Body of pancreas (tissue), 4 donors: ENCODE measurements around the gene NOX4. TPM values are rescaled to one million over a fixed set of nuclear protein-coding genes. Genes with fewer than 3 reads are reported as not detected.

ENCODE experiments used
- ATAC-seq: fragments of 150-250 bp; one replicate; pipeline ENCODE4 v1.9.1; 2016
- DNase-seq, 4 donors: peaks; one replicate each; pipeline ENCODE4 v3.0.0-alpha.2; 2019
- H3K27ac ChIP-seq, 4 donors: fragments of 200-600 bp; sonication (generic); 1 replicate in 3 of 4; 2 replicates in 1 of 4; pipeline versions ENCODE4 v1.5.1 to v1.6.1; 2016 to 2019; ENCODE audit warnings: mild to moderate bottlenecking in 1 of 4, mixed read lengths in 1 of 4, moderate library complexity in 1 of 4
- H3K27me3 ChIP-seq, 2 donors: fragments of 200-600 bp; sonication (generic); one replicate each; pipeline ENCODE4 v1.6.0; 2016; ENCODE audit warnings: mild to moderate bottlenecking in 1 of 2
- H3K36me3 ChIP-seq, 2 donors: fragments of 200-600 bp; sonication (generic); replicated peaks in 1 of 2; 2 replicates each; pipeline ENCODE4 v1.5.1; 2016; ENCODE audit warnings: low read depth in 2 of 2; ENCODE audit not compliant: insufficient read depth in 1 of 2
- H3K4me1 ChIP-seq: fragments of 200-600 bp; sonication (generic); one replicate; pipeline ENCODE4 v1.6.0; 2016
- H3K4me3 ChIP-seq, 2 donors: fragments of 200-600 bp; sonication (generic); 1 replicate in 1 of 2; 2 replicates in 1 of 2; pipeline ENCODE4 v1.5.1; 2016 to 2019
- H3K9me3 ChIP-seq, 3 donors: fragments of 200-600 bp; sonication (generic); 1 replicate in 2 of 3; 2 replicates in 1 of 3; pipeline ENCODE4 v1.5.1; 2016
- CTCF ChIP-seq, 7 experiments: fragments of 450-650 bp in 4 of 7; fragments of 200-600 bp in 3 of 7; sonication (generic) in 3 of 7; IDR thresholded peaks; one replicate each; pipeline ENCODE4 v1.5.1; 2016 to 2019; ENCODE audit warnings: antibody characterized with exemption in 7 of 7
- POLR2A ChIP-seq, 3 donors: fragments of 450-650 bp; IDR thresholded peaks; one replicate each; pipeline ENCODE4 v1.6.1; 2016; ENCODE audit warnings: antibody characterized with exemption in 3 of 3, mild to moderate bottlenecking in 2 of 3
- WGBS, 2 donors: methylation state at CpG; one replicate each; pipeline ENCODE4 v1.1.5; 2017; 5-methylcytosine and 5-hydroxymethylcytosine counted together
- intact Hi-C: fragments of 100-400 bp; cut with DNase I; formaldehyde crosslinking; loops from one replicate; pipeline ENCODE4 v1.15.1; 2023
- total RNA-seq, 2 donors: library from RNA; depleted of rRNA; stranded (reverse); fragments of >200 nt; gene quantifications; one replicate each; pipeline ENCODE4 v1.1.0, GENCODE V29; 2016

NOX4 gene
- total RNA-seq, 2 donors from 2014 or later, result 0.78 TPM; not detected in 1

GRCh38 chr11:89484896-89485295, 6.3 kb downstream of the NOX4 start:
- ATAC-seq, result no peak
- no peaks in the 10 kb centered on the region for H3K4me1 ChIP-seq
- no peaks in the 10 kb centered on the region for H3K27me3 ChIP-seq
- H3K4me3 ChIP-seq, result no peak overlapping the region
- no peak for TF ChIP-seq POLR2A (IDR thresholded peaks at IDR 0.05)
- no peak for TF ChIP-seq CTCF (IDR thresholded peaks at IDR 0.05)
- H3K36me3 ChIP-seq, result no peaks in the 10 kb centered on the region
- DNase-seq, result no peak
- no peaks in the 10 kb centered on the region for H3K9me3 ChIP-seq
- intact Hi-C loops, result no loop called here
- H3K27ac ChIP-seq, result no peak overlapping the region

- Histone ChIP-seq H3K27ac (no peak overlapping the region), H3K9me3 (no peaks in the 10 kb centered on the region), H3K4me3 (no peak overlapping the region), H3K27me3 (no peaks in the 10 kb centered on the region), H3K36me3 (no peaks in the 10 kb centered on the region), H3K4me1 (no peaks in the 10 kb centered on the region)
- no peak for ATAC-seq
- intact Hi-C loops, result loop anchor here (10.0 kb wide), 1 partner anchor 382 kb away; no protein-coding TSS in a partner anchor
- 28 to 40% methylated on average over 6 of the region's 6 CpGs for WGBS, 2 donors
- no peak for TF ChIP-seq POLR2A (IDR thresholded peaks at IDR 0.05)
- TF ChIP-seq CTCF (IDR thresholded peaks at IDR 0.05), result peak in 4 of 7 experiments; percentile 32 to 49 (median 40)
- DNase-seq, result peak; percentile 30 to 58 (median 42)
Measured at GRCh38 chr11:89477175-89477574, 14.0 kb downstream of the NOX4 start.

- H3K27ac ChIP-seq, result no peak overlapping the region
- 3 to 4% methylated on average over 1 of the region's 1 CpG for WGBS, 2 donors
- H3K9me3 ChIP-seq, result no peaks in the 10 kb centered on the region
- no peak for DNase-seq
- no peaks in the 10 kb centered on the region for H3K27me3 ChIP-seq
- H3K4me3 ChIP-seq, result no peak overlapping the region
- no peaks in the 10 kb centered on the region for H3K36me3 ChIP-seq
- intact Hi-C loops, result no loop called here
- ATAC-seq, result no peak
- TF ChIP-seq POLR2A (IDR thresholded peaks at IDR 0.05), result no peak
- TF ChIP-seq CTCF (IDR thresholded peaks at IDR 0.05), result no peak
- H3K4me1 ChIP-seq, result no peaks in the 10 kb centered on the region
Measured at GRCh38 chr11:89463266-89463780, 27.9 kb downstream of the NOX4 start.

GRCh38 chr11:89458716-89459115, 32.5 kb downstream of the NOX4 start:
- intact Hi-C loops, result no loop called here
- no peak for TF ChIP-seq POLR2A (IDR thresholded peaks at IDR 0.05)
- TF ChIP-seq CTCF (IDR thresholded peaks at IDR 0.05), result no peak
- H3K9me3 ChIP-seq, result no peaks in the 10 kb centered on the region
- no peak overlapping the region for H3K4me3 ChIP-seq
- no peaks in the 10 kb centered on the region for H3K27me3 ChIP-seq
- no peak overlapping the region for H3K27ac ChIP-seq
- ATAC-seq (no peak), DNase-seq (no peak)
- H3K4me1 ChIP-seq, result no peaks in the 10 kb centered on the region
- H3K36me3 ChIP-seq, result no peaks in the 10 kb centered on the region
- WGBS, 2 donors, result 14 to 33% methylated on average over 2 of the region's 2 CpGs

- H3K9me3 ChIP-seq, result no peaks in the 10 kb centered on the region
- ATAC-seq, result no peak
- intact Hi-C loops, result no loop called here
- H3K4me1 ChIP-seq, result no peaks in the 10 kb centered on the region
- 62 to 76% methylated on average over 4 of the region's 4 CpGs for WGBS, 2 donors
- no peak for DNase-seq
- H3K4me3 ChIP-seq, result no peak overlapping the region
- no peaks in the 10 kb centered on the region for H3K27me3 ChIP-seq
- no peak overlapping the region for H3K27ac ChIP-seq
- no peaks in the 10 kb centered on the region for H3K36me3 ChIP-seq
- no peak for TF ChIP-seq CTCF (IDR thresholded peaks at IDR 0.05)
- TF ChIP-seq POLR2A (IDR thresholded peaks at IDR 0.05), result no peak
Measured at GRCh38 chr11:89457190-89457589, 34.0 kb downstream of the NOX4 start.
